Keratinocyte (primary cell): ENCODE data around the gene EXOC4.

ENCODE experiments used
- EZH2 ChIP-seq: IDR thresholded peaks from one replicate; pipeline ENCODE4 v1.6.1; 2012; ENCODE audit warnings: inconsistent platforms, mild to moderate bottlenecking, low read length, moderate library complexity
- TF ChIP-seq, protein P1 (sequence below), 3 experiments: IDR thresholded peaks in 1 of 3; conservative IDR thresholded peaks in 1 of 3; optimal IDR thresholded peaks in 1 of 3; 2 replicates in 2 of 3; 3 replicates in 1 of 3; pipeline versions ENCODE3 to v1.5.1; 2011; ENCODE audit warnings: low read length in 3 of 3, mild to moderate bottlenecking in 3 of 3, moderate library complexity in 2 of 3, control low read depth in 1 of 3, inconsistent platforms in 1 of 3; ENCODE audit not compliant: insufficient read depth in 2 of 3; ENCODE audit errors: extremely low read depth in 1 of 3

DNA sequence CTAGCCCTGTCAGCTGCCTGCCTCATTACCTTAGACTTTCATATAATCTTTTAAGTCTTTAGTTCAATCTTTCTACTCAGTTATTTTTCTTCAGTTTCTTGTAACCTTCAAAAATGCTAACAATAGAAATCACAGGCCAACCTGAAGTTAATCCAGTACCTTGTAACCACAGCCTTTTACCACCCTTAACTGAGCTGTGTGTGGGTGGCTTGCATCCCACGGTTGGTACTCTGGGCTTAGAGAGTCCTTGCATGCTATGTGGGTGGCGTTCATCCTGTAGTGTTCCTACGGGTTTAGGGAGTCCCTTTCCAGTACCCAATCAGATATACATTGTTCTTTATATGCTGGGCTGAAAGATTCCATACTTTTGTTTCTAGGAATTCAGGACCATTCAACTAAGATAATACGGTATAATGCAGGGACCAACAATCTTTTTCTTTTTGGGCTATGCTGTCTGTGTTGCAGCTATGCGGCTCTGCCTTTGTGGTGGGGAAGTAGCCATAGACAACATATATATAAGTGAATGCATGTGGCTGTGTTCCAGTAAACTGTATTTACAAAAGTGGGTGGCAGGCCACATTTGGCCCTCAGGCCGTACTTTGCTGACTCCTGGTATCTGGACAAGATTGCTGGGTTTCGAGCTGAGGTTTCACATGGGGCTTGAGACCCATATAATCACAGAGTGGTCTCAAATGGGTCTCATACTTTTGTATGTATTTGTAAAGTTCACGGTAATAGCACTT lies 593.5 kb downstream of the EXOC4 start:
- TF ChIP-seq, protein P1, sequence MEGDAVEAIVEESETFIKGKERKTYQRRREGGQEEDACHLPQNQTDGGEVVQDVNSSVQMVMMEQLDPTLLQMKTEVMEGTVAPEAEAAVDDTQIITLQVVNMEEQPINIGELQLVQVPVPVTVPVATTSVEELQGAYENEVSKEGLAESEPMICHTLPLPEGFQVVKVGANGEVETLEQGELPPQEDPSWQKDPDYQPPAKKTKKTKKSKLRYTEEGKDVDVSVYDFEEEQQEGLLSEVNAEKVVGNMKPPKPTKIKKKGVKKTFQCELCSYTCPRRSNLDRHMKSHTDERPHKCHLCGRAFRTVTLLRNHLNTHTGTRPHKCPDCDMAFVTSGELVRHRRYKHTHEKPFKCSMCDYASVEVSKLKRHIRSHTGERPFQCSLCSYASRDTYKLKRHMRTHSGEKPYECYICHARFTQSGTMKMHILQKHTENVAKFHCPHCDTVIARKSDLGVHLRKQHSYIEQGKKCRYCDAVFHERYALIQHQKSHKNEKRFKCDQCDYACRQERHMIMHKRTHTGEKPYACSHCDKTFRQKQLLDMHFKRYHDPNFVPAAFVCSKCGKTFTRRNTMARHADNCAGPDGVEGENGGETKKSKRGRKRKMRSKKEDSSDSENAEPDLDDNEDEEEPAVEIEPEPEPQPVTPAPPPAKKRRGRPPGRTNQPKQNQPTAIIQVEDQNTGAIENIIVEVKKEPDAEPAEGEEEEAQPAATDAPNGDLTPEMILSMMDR (optimal IDR thresholded peaks at IDR 0.05 in 1 of 3, IDR thresholded peaks at IDR 0.05 in 1 of 3, conservative IDR thresholded peaks at IDR 0.05 in 1 of 3; ENCODE audit: extremely low read depth in 1 of 3, insufficient read depth in 2 of 3, low read length in 3 of 3) = no peak
- no peak for TF ChIP-seq EZH2
